DMS 273 (cell line): ENCODE measurements around the gene TSPAN11.
"Not testable (repeated sequence)": the region's sequence is repeated elsewhere in the genome, so short reads cannot be mapped to it uniquely, and the experiment has no call there.

ENCODE experiments used
- DNase-seq: peaks from one replicate; lab custom pipeline; 2025; ENCODE audit not compliant: unreplicated experiment; lab: John Stamatoyannopoulos, UW

Gene TSPAN11

GRCh38 chr12:31017535-31017934 is 91.0 kb downstream of the TSPAN11 start:
- DNase-seq = no peak

DNA sequence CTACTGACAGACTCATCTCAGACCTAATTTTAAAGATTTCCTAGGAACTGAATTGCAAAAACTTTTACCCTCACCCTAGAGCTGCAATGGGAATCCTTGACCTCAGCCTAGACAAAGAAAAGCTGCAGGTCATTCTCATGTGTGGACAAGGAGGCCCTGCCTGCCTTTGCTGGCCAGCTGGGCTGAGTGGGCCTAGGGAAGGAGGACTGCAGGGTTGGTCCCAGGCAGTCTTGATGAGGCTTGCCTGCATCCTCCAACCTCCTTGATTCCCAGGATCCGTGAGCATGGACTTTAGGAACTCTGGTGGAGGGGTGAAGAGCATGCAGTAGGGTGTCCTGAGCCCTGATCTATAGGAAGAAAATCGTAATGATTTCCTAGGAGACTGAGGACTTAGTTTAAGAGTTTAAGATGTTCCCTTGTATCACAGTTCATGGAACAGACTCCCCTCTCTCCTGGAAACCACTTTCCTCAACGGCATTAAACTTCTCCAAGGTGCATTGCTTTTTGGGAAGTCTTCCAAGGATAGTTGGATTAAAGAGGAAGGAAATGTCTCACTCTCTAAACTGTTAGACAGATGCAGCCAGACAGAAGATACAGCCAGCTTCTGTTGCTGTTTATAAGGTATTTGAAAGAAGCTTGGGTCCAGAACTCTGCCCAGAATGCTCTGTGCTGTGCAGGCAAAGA is 91.7 kb downstream of the TSPAN11 start:
- DNase-seq = peak; percentile 38

- no peak for DNase-seq
These were observed 92.4 kb downstream of the TSPAN11 start for GRCh38 chr12:31018790-31019505.

DNA sequence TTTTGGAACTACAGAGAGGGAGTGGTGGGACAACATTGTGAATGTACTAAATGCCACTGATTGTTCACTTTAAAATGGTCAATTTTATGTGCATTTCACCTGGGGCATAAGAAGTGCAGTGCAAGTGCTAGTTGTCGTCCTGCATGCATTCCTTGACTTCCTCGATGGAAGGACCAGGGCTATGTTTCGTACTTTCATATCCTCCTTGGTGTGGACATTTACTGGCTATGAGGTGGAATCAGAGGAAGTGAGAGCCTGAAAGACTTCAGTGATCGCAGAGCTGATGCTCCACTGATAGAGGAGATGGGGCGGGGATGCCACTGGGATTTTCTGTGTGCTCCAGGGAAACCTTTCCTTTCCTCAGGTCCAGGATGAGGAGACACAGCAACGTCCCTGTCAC is 93.0 kb downstream of the TSPAN11 start:
- DNase-seq = no peak

DNA sequence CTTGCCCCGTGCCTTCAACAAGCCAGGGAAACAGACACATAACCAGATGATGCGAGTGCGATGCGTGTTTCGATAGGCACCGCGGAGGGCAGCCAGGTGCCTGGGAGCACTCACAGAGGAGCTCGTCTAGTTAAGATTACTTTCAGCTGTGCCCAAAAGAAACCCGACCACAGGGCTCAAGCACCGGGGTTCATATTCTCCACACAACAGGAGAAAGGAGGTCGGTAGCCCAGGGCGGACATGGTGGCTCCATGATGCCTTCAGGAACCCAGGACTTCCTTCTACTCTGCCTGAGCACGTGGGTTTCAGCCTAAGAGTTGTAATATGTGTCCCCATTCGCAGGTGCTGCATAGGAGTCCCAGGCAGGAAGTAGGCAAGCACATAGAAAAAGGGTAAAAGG is 93.4 kb downstream of the TSPAN11 start:
- DNase-seq = no peak

- DNase-seq = no peak
These were observed 94.0 kb downstream of the TSPAN11 start for GRCh38 chr12:31020385-31021166.

DNA sequence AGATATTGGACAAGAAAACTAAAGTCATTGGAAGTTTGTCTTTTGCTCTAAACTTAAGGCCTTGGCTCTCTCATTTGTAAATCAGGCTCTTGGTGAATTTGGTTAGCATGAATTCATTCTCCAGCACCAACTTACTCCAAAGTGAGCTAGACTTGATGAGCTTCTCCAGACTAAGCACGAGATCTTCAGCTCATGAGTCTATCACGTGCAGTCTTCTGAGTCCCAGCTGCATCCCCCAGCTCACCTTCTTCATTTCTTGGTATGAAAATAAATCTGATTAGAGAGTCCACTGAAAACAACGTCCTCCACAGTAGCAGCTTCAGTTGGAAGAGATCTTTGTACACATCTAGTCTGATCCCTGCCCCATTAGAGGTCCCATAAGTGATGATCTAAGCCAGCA is 94.6 kb downstream of the TSPAN11 start:
- no peak for DNase-seq

GRCh38 chr12:31021809-31022494 is 95.4 kb downstream of the TSPAN11 start:
- no peak for DNase-seq

GRCh38 chr12:31023271-31023724 is 96.8 kb downstream of the TSPAN11 start:
- no peak for DNase-seq

DNA sequence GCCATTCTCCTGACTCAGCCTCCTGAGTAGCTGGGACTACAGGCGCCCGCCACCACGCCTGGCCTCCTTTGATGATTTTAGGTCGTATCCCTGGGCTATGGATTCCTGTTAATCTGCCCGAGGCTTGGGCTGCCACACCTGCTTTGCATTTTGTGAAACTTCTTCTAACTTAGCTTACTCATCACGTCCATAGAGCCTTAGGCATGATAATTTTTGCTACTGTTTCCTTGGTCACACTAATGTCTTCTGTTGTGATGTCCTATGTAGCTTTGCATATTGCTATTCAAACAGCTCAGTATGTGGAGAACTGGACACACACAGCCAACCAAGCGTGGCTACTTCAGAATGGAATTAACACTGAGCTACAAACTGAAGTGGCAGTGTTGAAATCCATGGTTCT is 99.7 kb downstream of the TSPAN11 start:
- DNase-seq = no peak

DNA sequence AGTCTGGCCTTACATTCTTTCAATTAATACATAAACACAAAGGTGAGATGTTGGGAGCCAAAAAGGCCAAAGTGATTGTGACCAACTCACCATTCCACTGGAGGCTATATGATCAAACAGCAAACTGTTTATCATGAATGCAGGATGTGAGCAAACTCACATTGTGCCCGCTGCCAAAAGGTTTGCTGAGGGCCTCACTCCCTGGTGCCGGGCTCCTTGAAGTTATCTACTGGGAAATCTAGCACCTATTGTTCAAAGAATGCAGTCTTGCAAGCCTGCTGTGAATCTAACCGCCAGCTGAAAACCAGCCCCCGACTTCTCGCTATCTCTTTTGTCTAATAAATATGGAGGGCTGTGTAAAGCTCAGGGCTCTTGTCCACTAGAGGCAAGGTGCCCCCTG is 100.5 kb downstream of the TSPAN11 start:
- not testable (repeated sequence) for DNase-seq

GRCh38 chr12:31029468-31029867 is 102.9 kb downstream of the TSPAN11 start:
- no peak for DNase-seq

GRCh38 chr12:31029916-31030562 is 103.5 kb downstream of the TSPAN11 start:
- DNase-seq = no peak

DNA sequence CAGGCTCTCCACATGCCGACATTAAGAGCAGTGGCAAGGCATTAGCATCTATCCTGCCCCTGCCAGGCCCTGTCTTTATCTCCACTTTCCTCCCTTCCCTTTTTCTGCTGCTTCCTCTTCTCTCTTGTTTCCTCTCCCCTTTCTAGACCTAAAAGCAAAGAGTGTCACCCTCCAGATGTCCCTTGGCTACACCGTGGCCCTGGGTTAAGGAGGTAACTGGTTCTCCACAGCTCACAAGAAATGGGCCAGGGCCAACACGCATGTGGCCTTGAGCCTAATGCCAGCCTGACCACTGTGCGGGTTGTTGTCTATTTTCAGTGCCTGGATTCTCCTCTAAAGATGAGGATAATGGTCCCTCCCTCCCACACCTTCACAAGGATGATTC is 105.4 kb downstream of the TSPAN11 start:
- no peak for DNase-seq

DNA sequence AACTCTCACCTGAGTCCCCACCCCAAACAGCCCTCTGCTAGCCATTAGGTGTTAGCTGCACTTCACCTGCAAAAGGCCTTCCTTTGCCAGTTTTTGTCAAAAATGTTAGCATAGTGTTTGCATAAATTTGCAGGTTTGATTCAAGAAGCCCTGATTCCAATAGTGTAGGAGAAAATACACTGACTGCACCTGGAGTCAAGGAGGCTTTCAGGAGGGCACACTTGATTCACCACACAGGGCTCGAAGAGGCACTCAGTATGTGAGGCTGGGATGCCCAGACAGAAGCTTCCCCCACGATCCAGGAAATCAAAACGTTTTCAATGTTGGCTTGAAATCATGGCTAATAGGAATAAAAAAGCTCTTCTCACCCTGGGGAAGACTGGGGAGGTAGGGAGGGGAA is 106.6 kb downstream of the TSPAN11 start:
- DNase-seq = no peak

DNA sequence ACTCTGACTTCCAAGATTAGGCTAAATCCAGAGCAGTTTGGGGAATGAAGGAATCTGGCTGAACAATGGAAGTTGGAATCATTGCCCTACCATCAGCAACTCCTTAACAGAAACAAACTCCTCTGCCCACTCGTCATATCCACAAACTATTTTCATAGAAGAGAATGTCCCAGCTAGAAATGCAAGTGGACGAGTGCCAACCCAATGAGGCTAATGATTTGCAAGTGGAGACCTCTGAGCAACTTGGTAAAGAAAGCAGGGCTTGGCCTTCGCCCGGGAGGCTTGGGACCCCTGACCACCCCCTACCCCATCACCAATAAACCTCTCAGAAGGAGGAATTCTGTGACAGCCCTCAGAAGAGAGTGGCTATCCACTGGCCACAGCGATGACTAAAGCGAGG is 107.1 kb downstream of the TSPAN11 start:
- DNase-seq = no peak

- no peak for DNase-seq
These were observed 107.8 kb downstream of the TSPAN11 start for GRCh38 chr12:31034372-31034771.

DNA sequence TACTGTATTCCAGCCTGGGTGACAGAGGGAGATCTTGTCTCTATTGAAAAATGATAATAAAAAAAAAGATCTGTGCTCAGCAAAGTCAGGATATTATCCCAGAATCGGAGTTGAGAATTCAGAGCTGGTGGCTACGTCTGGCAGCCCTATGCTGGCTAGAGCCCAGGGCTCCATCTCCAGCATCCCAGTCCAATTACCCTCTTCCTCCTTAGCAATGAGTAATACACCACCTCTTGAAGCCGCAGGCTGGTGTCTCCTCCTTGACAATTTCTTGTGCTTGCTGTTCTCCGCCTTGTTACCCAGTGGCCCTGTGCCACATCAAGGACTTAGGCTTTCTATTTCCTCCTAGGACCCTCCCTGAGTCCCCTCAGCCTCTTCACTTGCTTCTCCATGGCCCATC is 108.7 kb downstream of the TSPAN11 start:
- no peak for DNase-seq

- DNase-seq = no peak
These were observed 109.6 kb downstream of the TSPAN11 start for GRCh38 chr12:31035967-31036665.

- DNase-seq = no peak
These were observed 110.5 kb downstream of the TSPAN11 start for GRCh38 chr12:31037028-31037427.
